Hepatocyte (in vitro differentiated cells): Measurements from ENCODE around the gene LCMT1.
A peak's percentile ranks its signal among the peaks of the same experiment; 100 is the strongest.

Experiments
- EZH2 ChIP-seq: fragments of 200-600 bp; sonication (generic); IDR thresholded peaks from 2 replicates; pipeline ENCODE4 v1.6.1; 2016; ENCODE audit warnings: antibody characterized with exemption, mild to moderate bottlenecking, borderline replicate concordance
- TF ChIP-seq, protein P1 (sequence below): fragments of 200-600 bp; sonication (generic); IDR thresholded peaks from 2 replicates; pipeline ENCODE4 v1.5.1; 2016; ENCODE audit warnings: antibody characterized with exemption, mild to moderate bottlenecking; ENCODE audit not compliant: poor library complexity

- TF ChIP-seq, protein P1, sequence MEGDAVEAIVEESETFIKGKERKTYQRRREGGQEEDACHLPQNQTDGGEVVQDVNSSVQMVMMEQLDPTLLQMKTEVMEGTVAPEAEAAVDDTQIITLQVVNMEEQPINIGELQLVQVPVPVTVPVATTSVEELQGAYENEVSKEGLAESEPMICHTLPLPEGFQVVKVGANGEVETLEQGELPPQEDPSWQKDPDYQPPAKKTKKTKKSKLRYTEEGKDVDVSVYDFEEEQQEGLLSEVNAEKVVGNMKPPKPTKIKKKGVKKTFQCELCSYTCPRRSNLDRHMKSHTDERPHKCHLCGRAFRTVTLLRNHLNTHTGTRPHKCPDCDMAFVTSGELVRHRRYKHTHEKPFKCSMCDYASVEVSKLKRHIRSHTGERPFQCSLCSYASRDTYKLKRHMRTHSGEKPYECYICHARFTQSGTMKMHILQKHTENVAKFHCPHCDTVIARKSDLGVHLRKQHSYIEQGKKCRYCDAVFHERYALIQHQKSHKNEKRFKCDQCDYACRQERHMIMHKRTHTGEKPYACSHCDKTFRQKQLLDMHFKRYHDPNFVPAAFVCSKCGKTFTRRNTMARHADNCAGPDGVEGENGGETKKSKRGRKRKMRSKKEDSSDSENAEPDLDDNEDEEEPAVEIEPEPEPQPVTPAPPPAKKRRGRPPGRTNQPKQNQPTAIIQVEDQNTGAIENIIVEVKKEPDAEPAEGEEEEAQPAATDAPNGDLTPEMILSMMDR: peak; percentile 26
- TF ChIP-seq EZH2: no peak
Observed at GRCh38 chr16:25135254-25135878, 23.8 kb downstream of the LCMT1 start.
